Activated T-helper 17 cell treated with anti-CD3 and anti-CD28 coated beads, Interleukin-2, amount 50 U/mL, for 72 hours (primary cell): ENCODE data around the gene MRC1. TPM values are rescaled to one million over a fixed set of nuclear protein-coding genes. Genes with fewer than 3 reads are reported as not detected.

Experiments
- ATAC-seq: fragments of 150-1000 bp; cut with Tn5 transposase; replicated peaks from 2 replicates; pipeline ENCODE4 v1.10.0; 2021; ENCODE audit warnings: mild to moderate bottlenecking, moderate library complexity
- H3K27ac Mint-ChIP-seq: one replicate; pipeline ENCODE4 v1.8.0; 2022; ENCODE audit warnings: mixed read lengths
- H3K27me3 Mint-ChIP-seq: one replicate; pipeline ENCODE4 v1.8.0; 2022; ENCODE audit warnings: mixed read lengths
- H3K36me3 Mint-ChIP-seq: one replicate; pipeline ENCODE4 v1.8.0; 2022; ENCODE audit warnings: low read depth, mild to moderate bottlenecking, mixed read lengths
- H3K4me1 Mint-ChIP-seq: one replicate; pipeline ENCODE4 v1.8.0; 2022; ENCODE audit warnings: mixed read lengths
- H3K4me3 Mint-ChIP-seq: one replicate; pipeline ENCODE4 v1.8.0; 2022; ENCODE audit warnings: mild to moderate bottlenecking, mixed read lengths
- H3K9me3 Mint-ChIP-seq: one replicate; pipeline ENCODE4 v1.8.0; 2022; ENCODE audit warnings: mixed read lengths
- total RNA-seq, 2 donors: library from RNA; stranded (reverse); gene quantifications; one replicate each; pipeline ENCODE4 v1.2.3, GENCODE V29; 2022

MRC1 gene
- total RNA-seq, 2 donors from 2014 or later = 0.08 TPM; not detected in 1

- Mint-ChIP-seq H3K27ac (no peak overlapping the region), H3K36me3 (no peaks in the 10 kb centered on the region), H3K4me3 (no peak overlapping the region), H3K9me3 (no peaks in the 10 kb centered on the region), H3K4me1 (no peaks in the 10 kb centered on the region), H3K27me3 (peaks cover 10% of the 10 kb centered on the region)
- no peak for ATAC-seq
Observed at GRCh38 chr10:17842641-17843040, 33.5 kb downstream of the MRC1 start.

GRCh38 chr10:17847585-17848296 is 38.6 kb downstream of the MRC1 start:
- H3K9me3 Mint-ChIP-seq = no peaks in the 10 kb centered on the region
- peak; percentile 75 for ATAC-seq
- no peaks in the 10 kb centered on the region for H3K36me3 Mint-ChIP-seq
- no peak overlapping the region for H3K4me3 Mint-ChIP-seq
- H3K27ac Mint-ChIP-seq = no peak overlapping the region
- H3K27me3 Mint-ChIP-seq = peaks cover 3% of the 10 kb centered on the region
- H3K4me1 Mint-ChIP-seq = no peaks in the 10 kb centered on the region

GRCh38 chr10:17848646-17849045 is 39.5 kb downstream of the MRC1 start:
- H3K9me3 Mint-ChIP-seq = no peaks in the 10 kb centered on the region
- H3K27ac Mint-ChIP-seq = no peak overlapping the region
- H3K4me3 Mint-ChIP-seq = no peak overlapping the region
- peaks cover 3% of the 10 kb centered on the region for H3K27me3 Mint-ChIP-seq
- peak; percentile 16 for ATAC-seq
- no peaks in the 10 kb centered on the region for H3K4me1 Mint-ChIP-seq
- no peaks in the 10 kb centered on the region for H3K36me3 Mint-ChIP-seq

- peaks cover 3% of the 10 kb centered on the region for H3K27me3 Mint-ChIP-seq
- ATAC-seq = no peak
- no peak overlapping the region for H3K27ac Mint-ChIP-seq
- H3K4me3 Mint-ChIP-seq = no peak overlapping the region
- no peaks in the 10 kb centered on the region for H3K9me3 Mint-ChIP-seq
- no peaks in the 10 kb centered on the region for H3K4me1 Mint-ChIP-seq
- H3K36me3 Mint-ChIP-seq = no peaks in the 10 kb centered on the region
Observed at GRCh38 chr10:17850501-17850900, 41.4 kb downstream of the MRC1 start.

- Mint-ChIP-seq H3K27ac (no peak overlapping the region), H3K9me3 (no peaks in the 10 kb centered on the region), H3K36me3 (no peaks in the 10 kb centered on the region), H3K27me3 (peaks cover 3% of the 10 kb centered on the region), H3K4me1 (no peaks in the 10 kb centered on the region), H3K4me3 (no peak overlapping the region)
- ATAC-seq = no peak
Observed at GRCh38 chr10:17851611-17852010, 42.5 kb downstream of the MRC1 start.

- H3K4me3 Mint-ChIP-seq = no peak overlapping the region
- no peaks in the 10 kb centered on the region for H3K4me1 Mint-ChIP-seq
- peak; percentile 84 for ATAC-seq
- H3K36me3 Mint-ChIP-seq = no peaks in the 10 kb centered on the region
- no peaks in the 10 kb centered on the region for H3K27me3 Mint-ChIP-seq
- H3K27ac Mint-ChIP-seq = no peak overlapping the region
- H3K9me3 Mint-ChIP-seq = no peaks in the 10 kb centered on the region
Observed at GRCh38 chr10:17854044-17854652, 45.0 kb downstream of the MRC1 start.

GRCh38 chr10:17857040-17857439 is 47.9 kb downstream of the MRC1 start:
- Mint-ChIP-seq H3K9me3 (peaks cover 4% of the 10 kb centered on the region), H3K27ac (no peak overlapping the region), H3K4me3 (no peak overlapping the region), H3K4me1 (no peaks in the 10 kb centered on the region), H3K27me3 (no peaks in the 10 kb centered on the region), H3K36me3 (no peaks in the 10 kb centered on the region)
- ATAC-seq = no peak

- Mint-ChIP-seq H3K27me3 (no peaks in the 10 kb centered on the region), H3K9me3 (peaks cover 4% of the 10 kb centered on the region), H3K4me3 (peak overlapping the region; percentile 38), H3K36me3 (no peaks in the 10 kb centered on the region), H3K27ac (no peak overlapping the region), H3K4me1 (no peaks in the 10 kb centered on the region)
- peak; percentile 53 for ATAC-seq
Observed at GRCh38 chr10:17859492-17860156, 50.5 kb downstream of the MRC1 start.

- no peaks in the 10 kb centered on the region for H3K27me3 Mint-ChIP-seq
- H3K36me3 Mint-ChIP-seq = no peaks in the 10 kb centered on the region
- no peaks in the 10 kb centered on the region for H3K4me1 Mint-ChIP-seq
- peaks cover 4% of the 10 kb centered on the region for H3K9me3 Mint-ChIP-seq
- no peak overlapping the region for H3K4me3 Mint-ChIP-seq
- H3K27ac Mint-ChIP-seq = no peak overlapping the region
- no peak for ATAC-seq
Observed at GRCh38 chr10:17861760-17862159, 52.6 kb downstream of the MRC1 start.

- Mint-ChIP-seq H3K9me3 (peaks cover 4% of the 10 kb centered on the region), H3K4me3 (no peak overlapping the region), H3K4me1 (no peaks in the 10 kb centered on the region), H3K36me3 (no peaks in the 10 kb centered on the region), H3K27me3 (no peaks in the 10 kb centered on the region), H3K27ac (no peak overlapping the region)
- ATAC-seq = no peak
Observed at GRCh38 chr10:17865351-17865750, 56.2 kb downstream of the MRC1 start.

GRCh38 chr10:17866346-17866745 is 57.2 kb downstream of the MRC1 start:
- no peak for ATAC-seq
- no peak overlapping the region for H3K27ac Mint-ChIP-seq
- H3K36me3 Mint-ChIP-seq = no peaks in the 10 kb centered on the region
- H3K4me1 Mint-ChIP-seq = no peaks in the 10 kb centered on the region
- no peak overlapping the region for H3K4me3 Mint-ChIP-seq
- H3K9me3 Mint-ChIP-seq = no peaks in the 10 kb centered on the region
- H3K27me3 Mint-ChIP-seq = no peaks in the 10 kb centered on the region

- Mint-ChIP-seq H3K9me3 (no peaks in the 10 kb centered on the region), H3K27me3 (no peaks in the 10 kb centered on the region), H3K4me1 (no peaks in the 10 kb centered on the region), H3K36me3 (no peaks in the 10 kb centered on the region), H3K4me3 (no peak overlapping the region), H3K27ac (no peak overlapping the region)
- no peak for ATAC-seq
Observed at GRCh38 chr10:17867056-17867455, 57.9 kb downstream of the MRC1 start.

GRCh38 chr10:17871036-17871435 is 61.9 kb downstream of the MRC1 start:
- H3K9me3 Mint-ChIP-seq = no peaks in the 10 kb centered on the region
- no peak for ATAC-seq
- no peaks in the 10 kb centered on the region for H3K36me3 Mint-ChIP-seq
- H3K4me1 Mint-ChIP-seq = no peaks in the 10 kb centered on the region
- no peak overlapping the region for H3K4me3 Mint-ChIP-seq
- no peak overlapping the region for H3K27ac Mint-ChIP-seq
- H3K27me3 Mint-ChIP-seq = peaks cover 3% of the 10 kb centered on the region

- ATAC-seq = no peak
- H3K9me3 Mint-ChIP-seq = no peaks in the 10 kb centered on the region
- no peaks in the 10 kb centered on the region for H3K36me3 Mint-ChIP-seq
- H3K4me1 Mint-ChIP-seq = no peaks in the 10 kb centered on the region
- H3K27ac Mint-ChIP-seq = no peak overlapping the region
- H3K27me3 Mint-ChIP-seq = peaks cover 3% of the 10 kb centered on the region
- no peak overlapping the region for H3K4me3 Mint-ChIP-seq
Observed at GRCh38 chr10:17872191-17873091, 63.3 kb downstream of the MRC1 start.
